ENCODE results near the gene OR5H6. TPM values are rescaled to one million over a fixed set of nuclear protein-coding genes. Genes with fewer than 3 reads are reported as not detected.

The OR5H6 gene
- total and polyA plus RNA-seq, 2 of the 13 experiments (the other 11 are each of a cell fraction or from before 2014, with no cell fraction given) = not detected

DNA sequence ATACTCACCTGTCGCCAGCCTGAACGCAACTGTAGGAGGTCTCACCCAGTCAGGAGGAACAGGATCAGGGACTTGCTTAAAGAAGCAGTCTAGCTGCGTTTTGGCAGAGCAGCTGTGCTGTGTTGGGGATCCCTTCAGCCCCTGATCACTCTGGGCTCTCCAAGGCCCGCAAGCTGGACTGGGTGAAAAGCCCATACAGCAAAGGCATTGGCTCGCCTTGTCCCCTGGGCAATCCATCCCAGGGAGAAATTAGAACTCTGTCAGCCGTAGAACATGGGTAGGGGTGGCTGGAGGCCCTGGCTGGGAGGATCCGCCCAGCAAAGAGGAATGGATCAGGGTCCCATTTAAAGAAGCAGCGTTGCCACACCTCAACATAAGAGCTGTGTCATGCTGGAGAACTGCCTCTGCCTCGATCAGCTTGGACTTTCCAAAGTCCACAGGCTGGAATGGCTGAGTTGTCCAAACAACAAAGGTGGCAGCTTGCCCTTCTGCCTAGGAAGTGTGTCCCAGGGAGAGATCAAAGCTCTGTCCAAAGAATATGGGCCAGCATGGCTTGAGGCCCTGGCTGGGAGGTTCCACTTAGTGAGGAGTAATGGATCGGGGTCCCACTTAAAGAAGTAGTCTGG lies 27.4 kb downstream of the OR5H6 start (continued):
- TF ChIP-seq, protein P1, sequence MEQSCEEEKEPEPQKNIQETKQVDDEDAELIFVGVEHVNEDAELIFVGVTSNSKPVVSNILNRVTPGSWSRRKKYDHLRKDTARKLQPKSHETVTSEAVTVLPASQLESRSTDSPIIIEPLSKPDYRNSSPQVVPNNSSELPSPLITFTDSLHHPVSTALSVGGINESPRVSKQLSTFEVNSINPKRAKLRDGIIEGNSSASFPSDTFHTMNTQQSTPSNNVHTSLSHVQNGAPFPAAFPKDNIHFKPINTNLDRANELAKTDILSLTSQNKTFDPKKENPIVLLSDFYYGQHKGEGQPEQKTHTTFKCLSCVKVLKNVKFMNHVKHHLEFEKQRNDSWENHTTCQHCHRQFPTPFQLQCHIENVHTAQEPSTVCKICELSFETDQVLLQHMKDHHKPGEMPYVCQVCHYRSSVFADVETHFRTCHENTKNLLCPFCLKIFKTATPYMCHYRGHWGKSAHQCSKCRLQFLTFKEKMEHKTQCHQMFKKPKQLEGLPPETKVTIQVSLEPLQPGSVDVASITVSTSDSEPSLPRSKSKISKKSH (CRISPR knock-in tag; IDR thresholded peaks at IDR 0.05; ENCODE audit: borderline replicate concordance) = no peak
- TF ChIP-seq ZKSCAN1 (IDR thresholded peaks at IDR 0.05; ENCODE audit: low read length) (no peak), SMARCE1 (IDR thresholded peaks at IDR 0.05; ENCODE audit: borderline replicate concordance) (no peak), THYN1 (CRISPR knock-in tag; IDR thresholded peaks at IDR 0.05; ENCODE audit: borderline replicate concordance, low read depth) (no peak), ZNF878 (CRISPR knock-in tag; IDR thresholded peaks at IDR 0.05) (no peak), MZF1 (CRISPR knock-in tag; IDR thresholded peaks at IDR 0.05; ENCODE audit: borderline replicate concordance) (no peak), ZNF75D (CRISPR knock-in tag; IDR thresholded peaks at IDR 0.05; ENCODE audit: borderline replicate concordance) (no peak), MED1 (CRISPR knock-in tag; IDR thresholded peaks at IDR 0.05) (no peak), SOX13 (IDR thresholded peaks at IDR 0.05) (no peak), SOX13 (CRISPR knock-in tag; conservative IDR thresholded peaks at IDR 0.05 in 1 of 2, IDR thresholded peaks at IDR 0.05 in 1 of 2) (peak in 1 of 2 experiments; percentile 56; a peak in 1 of 4 replicates), FLYWCH1 (CRISPR knock-in tag; IDR thresholded peaks at IDR 0.05) (no peak), LCORL (IDR thresholded peaks at IDR 0.05) (no peak), LCORL (CRISPR knock-in tag; IDR thresholded peaks at IDR 0.05) (peak; percentile 33; the same call in 1 of the 2 replicates), RFX5 (IDR thresholded peaks at IDR 0.05; ENCODE audit: low read depth, low read length) (no peak), SSRP1 (CRISPR knock-in tag; IDR thresholded peaks at IDR 0.05) (no peak), AGO1 (IDR thresholded peaks at IDR 0.05; ENCODE audit: low read depth, low read length, poor library complexity, severe bottlenecking) (no peak), NR2C2 (CRISPR knock-in tag; IDR thresholded peaks at IDR 0.05; ENCODE audit: borderline replicate concordance) (no peak), ZNF292 (CRISPR knock-in tag; IDR thresholded peaks at IDR 0.05; ENCODE audit: borderline replicate concordance, low read depth) (peak; percentile 63; the same call in 1 of the 2 replicates), GABPB1 (CRISPR knock-in tag; IDR thresholded peaks at IDR 0.05) (no peak), GTF3A (CRISPR knock-in tag; conservative IDR thresholded peaks at IDR 0.05) (no peak)
- TF ChIP-seq, protein P2, sequence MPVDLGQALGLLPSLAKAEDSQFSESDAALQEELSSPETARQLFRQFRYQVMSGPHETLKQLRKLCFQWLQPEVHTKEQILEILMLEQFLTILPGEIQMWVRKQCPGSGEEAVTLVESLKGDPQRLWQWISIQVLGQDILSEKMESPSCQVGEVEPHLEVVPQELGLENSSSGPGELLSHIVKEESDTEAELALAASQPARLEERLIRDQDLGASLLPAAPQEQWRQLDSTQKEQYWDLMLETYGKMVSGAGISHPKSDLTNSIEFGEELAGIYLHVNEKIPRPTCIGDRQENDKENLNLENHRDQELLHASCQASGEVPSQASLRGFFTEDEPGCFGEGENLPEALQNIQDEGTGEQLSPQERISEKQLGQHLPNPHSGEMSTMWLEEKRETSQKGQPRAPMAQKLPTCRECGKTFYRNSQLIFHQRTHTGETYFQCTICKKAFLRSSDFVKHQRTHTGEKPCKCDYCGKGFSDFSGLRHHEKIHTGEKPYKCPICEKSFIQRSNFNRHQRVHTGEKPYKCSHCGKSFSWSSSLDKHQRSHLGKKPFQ (CRISPR knock-in tag; IDR thresholded peaks at IDR 0.05; ENCODE audit: insufficient replicate concordance) = no peak
- TF ChIP-seq, protein P3, sequence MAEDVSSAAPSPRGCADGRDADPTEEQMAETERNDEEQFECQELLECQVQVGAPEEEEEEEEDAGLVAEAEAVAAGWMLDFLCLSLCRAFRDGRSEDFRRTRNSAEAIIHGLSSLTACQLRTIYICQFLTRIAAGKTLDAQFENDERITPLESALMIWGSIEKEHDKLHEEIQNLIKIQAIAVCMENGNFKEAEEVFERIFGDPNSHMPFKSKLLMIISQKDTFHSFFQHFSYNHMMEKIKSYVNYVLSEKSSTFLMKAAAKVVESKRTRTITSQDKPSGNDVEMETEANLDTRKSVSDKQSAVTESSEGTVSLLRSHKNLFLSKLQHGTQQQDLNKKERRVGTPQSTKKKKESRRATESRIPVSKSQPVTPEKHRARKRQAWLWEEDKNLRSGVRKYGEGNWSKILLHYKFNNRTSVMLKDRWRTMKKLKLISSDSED (CRISPR knock-in tag; IDR thresholded peaks at IDR 0.05) = no peak
- TF ChIP-seq, protein P4, sequence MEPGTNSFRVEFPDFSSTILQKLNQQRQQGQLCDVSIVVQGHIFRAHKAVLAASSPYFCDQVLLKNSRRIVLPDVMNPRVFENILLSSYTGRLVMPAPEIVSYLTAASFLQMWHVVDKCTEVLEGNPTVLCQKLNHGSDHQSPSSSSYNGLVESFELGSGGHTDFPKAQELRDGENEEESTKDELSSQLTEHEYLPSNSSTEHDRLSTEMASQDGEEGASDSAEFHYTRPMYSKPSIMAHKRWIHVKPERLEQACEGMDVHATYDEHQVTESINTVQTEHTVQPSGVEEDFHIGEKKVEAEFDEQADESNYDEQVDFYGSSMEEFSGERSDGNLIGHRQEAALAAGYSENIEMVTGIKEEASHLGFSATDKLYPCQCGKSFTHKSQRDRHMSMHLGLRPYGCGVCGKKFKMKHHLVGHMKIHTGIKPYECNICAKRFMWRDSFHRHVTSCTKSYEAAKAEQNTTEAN (CRISPR knock-in tag; conservative IDR thresholded peaks at IDR 0.05) = no peak
- TF ChIP-seq, protein P5, sequence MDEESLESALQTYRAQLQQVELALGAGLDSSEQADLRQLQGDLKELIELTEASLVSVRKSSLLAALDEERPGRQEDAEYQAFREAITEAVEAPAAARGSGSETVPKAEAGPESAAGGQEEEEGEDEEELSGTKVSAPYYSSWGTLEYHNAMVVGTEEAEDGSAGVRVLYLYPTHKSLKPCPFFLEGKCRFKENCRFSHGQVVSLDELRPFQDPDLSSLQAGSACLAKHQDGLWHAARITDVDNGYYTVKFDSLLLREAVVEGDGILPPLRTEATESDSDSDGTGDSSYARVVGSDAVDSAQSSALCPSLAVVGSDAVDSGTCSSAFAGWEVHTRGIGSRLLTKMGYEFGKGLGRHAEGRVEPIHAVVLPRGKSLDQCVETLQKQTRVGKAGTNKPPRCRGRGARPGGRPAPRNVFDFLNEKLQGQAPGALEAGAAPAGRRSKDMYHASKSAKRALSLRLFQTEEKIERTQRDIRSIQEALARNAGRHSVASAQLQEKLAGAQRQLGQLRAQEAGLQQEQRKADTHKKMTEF (CRISPR knock-in tag; IDR thresholded peaks at IDR 0.05) = no peak

All from HepG2 (cell line).